Astrocyte (in vitro differentiated cells and primary cell): Measurements from ENCODE around the gene ATP5IF1.

Source experiments
- EZH2 ChIP-seq: IDR thresholded peaks from 2 replicates; pipeline ENCODE4 v1.6.1; 2012; ENCODE audit warnings: mild to moderate bottlenecking, low read length, inconsistent platforms; ENCODE audit not compliant: insufficient read depth
- TF ChIP-seq, protein P1 (sequence below): IDR thresholded peaks from 2 replicates; pipeline ENCODE4 v1.5.1; 2011; ENCODE audit warnings: low read depth, mild to moderate bottlenecking, inconsistent platforms, low read length, moderate library complexity; ENCODE audit not compliant: insufficient read depth

DNA sequence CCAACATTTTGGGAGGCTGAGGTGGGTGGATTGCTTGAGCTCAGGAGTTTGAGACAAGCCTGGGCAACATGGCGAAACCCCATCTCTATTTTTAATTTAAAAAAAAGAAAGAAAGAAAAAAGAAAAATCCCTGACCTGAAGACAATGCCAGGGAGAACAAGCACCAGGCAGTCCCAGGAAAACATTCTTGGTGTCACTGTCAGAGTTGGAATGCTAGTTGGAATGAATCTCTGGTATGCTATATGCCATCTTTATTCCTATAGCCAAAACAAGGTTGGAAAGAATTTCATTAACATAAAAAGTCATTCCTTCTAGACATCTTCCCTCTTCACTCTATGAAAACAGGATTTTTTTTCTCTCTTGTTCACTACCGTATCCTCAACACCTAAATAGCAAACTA lies 5.9 kb upstream of the ATP5IF1 start:
- TF ChIP-seq, protein P1, sequence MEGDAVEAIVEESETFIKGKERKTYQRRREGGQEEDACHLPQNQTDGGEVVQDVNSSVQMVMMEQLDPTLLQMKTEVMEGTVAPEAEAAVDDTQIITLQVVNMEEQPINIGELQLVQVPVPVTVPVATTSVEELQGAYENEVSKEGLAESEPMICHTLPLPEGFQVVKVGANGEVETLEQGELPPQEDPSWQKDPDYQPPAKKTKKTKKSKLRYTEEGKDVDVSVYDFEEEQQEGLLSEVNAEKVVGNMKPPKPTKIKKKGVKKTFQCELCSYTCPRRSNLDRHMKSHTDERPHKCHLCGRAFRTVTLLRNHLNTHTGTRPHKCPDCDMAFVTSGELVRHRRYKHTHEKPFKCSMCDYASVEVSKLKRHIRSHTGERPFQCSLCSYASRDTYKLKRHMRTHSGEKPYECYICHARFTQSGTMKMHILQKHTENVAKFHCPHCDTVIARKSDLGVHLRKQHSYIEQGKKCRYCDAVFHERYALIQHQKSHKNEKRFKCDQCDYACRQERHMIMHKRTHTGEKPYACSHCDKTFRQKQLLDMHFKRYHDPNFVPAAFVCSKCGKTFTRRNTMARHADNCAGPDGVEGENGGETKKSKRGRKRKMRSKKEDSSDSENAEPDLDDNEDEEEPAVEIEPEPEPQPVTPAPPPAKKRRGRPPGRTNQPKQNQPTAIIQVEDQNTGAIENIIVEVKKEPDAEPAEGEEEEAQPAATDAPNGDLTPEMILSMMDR: no peak
- TF ChIP-seq EZH2: no peak
